Suppressor macrophage (primary cell): ENCODE measurements around the gene HINFP.
"Not testable (repeated sequence)": the region's sequence is repeated elsewhere in the genome, so short reads cannot be mapped to it uniquely, and the experiment has no call there.

Experiments used
- DNase-seq, 4 experiments: peaks; one replicate each; pipeline ENCODE4 v3.0.0-alpha.2; 2020 to 2022

The HINFP gene

GRCh38 chr11:119117004-119117706, 4.2 kb upstream of the HINFP start:
- peak in 2 of 4 experiments; percentile 34 to 37 for DNase-seq

- DNase-seq = no peak
Observed at GRCh38 chr11:119118227-119118626, 3.2 kb upstream of the HINFP start.

- DNase-seq = no peak
Observed at GRCh38 chr11:119118946-119119345, 2.4 kb upstream of the HINFP start.

GRCh38 chr11:119120639-119121007, 757 bp upstream of the HINFP start:
- DNase-seq = peak in 1 of 4 experiments; percentile 7

- DNase-seq = peak in 1 of 4 experiments; percentile 33
Observed at GRCh38 chr11:119121811-119122124, 388 bp downstream of the HINFP start.

GRCh38 chr11:119125821-119126220, 4.4 kb downstream of the HINFP start:
- DNase-seq = no peak

- DNase-seq = no peak
Observed at GRCh38 chr11:119126675-119127268, 5.4 kb downstream of the HINFP start.

- DNase-seq = no peak
Observed at GRCh38 chr11:119130662-119131061, 9.3 kb downstream of the HINFP start.

GRCh38 chr11:119134389-119134978, 13.1 kb downstream of the HINFP start:
- peak; percentile 59 to 78 (median 71) for DNase-seq

GRCh38 chr11:119139276-119139675, 17.9 kb downstream of the HINFP start:
- DNase-seq = not testable (repeated sequence)

- DNase-seq = peak; percentile 65 to 81 (median 76)
Observed at GRCh38 chr11:119144825-119145486, 23.6 kb downstream of the HINFP start.

GRCh38 chr11:119145551-119145950, 24.2 kb downstream of the HINFP start:
- no peak for DNase-seq

GRCh38 chr11:119147604-119148333, 26.4 kb downstream of the HINFP start:
- no peak for DNase-seq

- DNase-seq = no peak
Observed at GRCh38 chr11:119148720-119149017, 27.3 kb downstream of the HINFP start.

GRCh38 chr11:119149018-119149785, 27.8 kb downstream of the HINFP start, which contains the start of gene ABCG4:
TSS of gene ABCG4 (plus strand) at chr11:119149052. CDS start at chr11:119149966, 914 bp downstream.
- DNase-seq = peak in 3 of 4 experiments; percentile 26 to 47 (median 39)

GRCh38 chr11:119149786-119150275, 28.5 kb downstream of the HINFP start:
- DNase-seq = no peak

- DNase-seq = no peak
Observed at GRCh38 chr11:119152043-119152442, 30.7 kb downstream of the HINFP start.

GRCh38 chr11:119152604-119153003, 31.2 kb downstream of the HINFP start:
- DNase-seq = no peak

GRCh38 chr11:119153049-119153818, 31.9 kb downstream of the HINFP start:
- DNase-seq = no peak

- no peak for DNase-seq
Observed at GRCh38 chr11:119154178-119154577, 32.8 kb downstream of the HINFP start.
